Naive thymus-derived CD4-positive, alpha-beta T cell (primary cell): ENCODE data around the gene PLCL2. TPM values are rescaled to one million over a fixed set of nuclear protein-coding genes. Genes with fewer than 3 reads are reported as not detected.

ENCODE experiments used
- ATAC-seq: fragments of 150-1000 bp; cut with Tn5 transposase; 2 replicates; pipeline ENCODE4 v1.10.0; 2021; ENCODE audit warnings: mild to moderate bottlenecking, moderate library complexity
- CTCF ChIA-PET: fragments of 350-600 bp; sonication (Branson Sonifier 250); formaldehyde crosslinking; loops from one replicate; lab custom pipeline; 2021; ENCODE audit warnings: antibody characterized with exemption; lab: Charles Lee
- POLR2A ChIA-PET: fragments of 350-600 bp; sonication (Branson Sonifier 250); formaldehyde crosslinking; loops from one replicate; lab custom pipeline; 2021; ENCODE audit warnings: antibody characterized with exemption, inconsistent platforms; lab: Charles Lee
- DNase-seq, 9 donors: peaks; one replicate each; pipeline versions ENCODE4 v3.0.0 to v3.0.0-alpha.2; 2020 to 2022; ENCODE audit warnings: mixed read lengths in 1 of 9
- H3K27ac ChIP-seq: one replicate; pipeline ENCODE4 v1.7.0; 2013; ENCODE audit warnings: mild to moderate bottlenecking, low read depth, low read length, moderate library complexity
- H3K27me3 ChIP-seq, 2 donors: one replicate each; pipeline ENCODE4 v1.7.0; 2013; ENCODE audit warnings: low read length in 2 of 2, mild to moderate bottlenecking in 2 of 2, moderate library complexity in 2 of 2; ENCODE audit not compliant: control insufficient read depth in 2 of 2, insufficient read depth in 2 of 2
- H3K36me3 ChIP-seq, 3 experiments: 1 replicate in 2 of 3; 2 replicates in 1 of 3; pipeline ENCODE4 v1.7.0; 2013; ENCODE audit warnings: low read length in 3 of 3, mild to moderate bottlenecking in 3 of 3, moderate library complexity in 1 of 3; ENCODE audit not compliant: insufficient read depth in 3 of 3, control insufficient read depth in 2 of 3
- H3K4me1 ChIP-seq, 2 donors: one replicate each; pipeline ENCODE4 v1.7.0; 2013; ENCODE audit warnings: low read length in 2 of 2, mild to moderate bottlenecking in 2 of 2, moderate library complexity in 1 of 2; ENCODE audit not compliant: control insufficient read depth in 2 of 2, insufficient read depth in 2 of 2
- H3K4me3 ChIP-seq: 2 replicates; pipeline ENCODE4 v1.7.0; 2013; ENCODE audit warnings: mild to moderate bottlenecking, low read length
- H3K9me3 ChIP-seq, 3 experiments: 1 replicate in 2 of 3; 2 replicates in 1 of 3; pipeline ENCODE4 v1.7.0; 2013; ENCODE audit warnings: low read length in 3 of 3; ENCODE audit not compliant: control insufficient read depth in 2 of 3
- H3K27ac Mint-ChIP-seq, 9 donors: one replicate each; pipeline ENCODE4 v1.8.0; 2020 to 2022; ENCODE audit warnings: mixed read lengths in 9 of 9, mild to moderate bottlenecking in 8 of 9, moderate library complexity in 5 of 9, inconsistent platforms in 2 of 9
- H3K27me3 Mint-ChIP-seq, 5 donors: one replicate each; pipeline ENCODE4 v1.8.0; 2021 to 2022; ENCODE audit warnings: mixed read lengths in 5 of 5, mild to moderate bottlenecking in 1 of 5
- H3K36me3 Mint-ChIP-seq, 5 donors: one replicate each; pipeline ENCODE4 v1.8.0; 2020 to 2022; ENCODE audit warnings: mixed read lengths in 5 of 5, mild to moderate bottlenecking in 3 of 5, inconsistent platforms in 1 of 5
- H3K4me1 Mint-ChIP-seq, 7 donors: one replicate each; pipeline ENCODE4 v1.8.0; 2020 to 2022; ENCODE audit warnings: mixed read lengths in 7 of 7, mild to moderate bottlenecking in 3 of 7, inconsistent platforms in 1 of 7
- H3K4me3 Mint-ChIP-seq, 10 donors: one replicate each; pipeline ENCODE4 v1.8.0; 2020 to 2022; ENCODE audit warnings: mild to moderate bottlenecking in 10 of 10, mixed read lengths in 10 of 10, moderate library complexity in 6 of 10, inconsistent platforms in 2 of 10
- H3K9me3 Mint-ChIP-seq, 11 donors: one replicate each; pipeline ENCODE4 v1.8.0; 2020 to 2022; ENCODE audit warnings: mixed read lengths in 11 of 11, mild to moderate bottlenecking in 4 of 11, inconsistent platforms in 1 of 11, moderate library complexity in 1 of 11
- intact Hi-C, 2 donors: fragments of 100-400 bp; cut with micrococcal nuclease; formaldehyde crosslinking; loops; one replicate each; pipeline ENCODE4 v1.15.1; 2023
- polyA plus RNA-seq, 2 donors: library from polyadenylated mRNA; unstranded; fragments of 300-500 nt; fragmentation: Illumina TruSeq; gene quantifications; one replicate each; pipeline ENCODE4 v1.2.3, GENCODE V29; 2021
- total RNA-seq, 6 experiments: library from RNA in 5 of 6; stranded (reverse) in 5 of 6; gene quantifications; 1 replicate in 5 of 6; 2 replicates in 1 of 6; pipeline ENCODE4 v1.2.3 and lab custom pipeline; 2021 to 2026

The PLCL2 gene
- total and polyA plus RNA-seq, 7 experiments from 2014 or later: 48.9 to 90.8 (median 64.1) TPM

- no peak for ATAC-seq
- peaks cover 38 to 95% (median 83%) of the 10 kb centered on the region in 7 donors for H3K4me1 Mint-ChIP-seq
- ChIA-PET CTCF (no interaction called here), POLR2A (interaction anchor here (0.6 to 1.0 kb wide), 2 partner anchors 10 to 325 kb away, joined by 3 to 4 read pairs; no protein-coding TSS in a partner anchor)
- intact Hi-C loops: loop anchor here in 1 of 2 donors (1.0 kb wide), 2 partner anchors 8 to 10 kb away; no protein-coding TSS in a partner anchor
- H3K27me3 ChIP-seq: no peaks in the 10 kb centered on the region
- no peak overlapping the region for H3K27ac ChIP-seq
- H3K36me3 ChIP-seq: no peaks in the 10 kb centered on the region
- H3K4me3 ChIP-seq: no peak overlapping the region
- peaks cover 32 to 35% of the 10 kb centered on the region in 2 donors for H3K4me1 ChIP-seq
- H3K4me3 Mint-ChIP-seq: peak overlapping the region in 1 of 10 donors; percentile 17
- no peaks in the 10 kb centered on the region for H3K27me3 Mint-ChIP-seq
- peak overlapping the region in 1 of 9 donors; percentile 16 for H3K27ac Mint-ChIP-seq
- peaks cover under 1 to 12% (median 7%) of the 10 kb centered on the region in 5 donors for H3K36me3 Mint-ChIP-seq
- H3K9me3 ChIP-seq: no peaks in the 10 kb centered on the region
- DNase-seq: no peak
- H3K9me3 Mint-ChIP-seq: peaks cover 0 to 6% (median under 1%) of the 10 kb centered on the region in 11 donors
Observed at GRCh38 chr3:16918683-16919025, 33.9 kb downstream of the PLCL2 start.

- POLR2A ChIA-PET: interaction anchor here (0.7 kb wide), 1 partner anchor 9 kb away, joined by 3 read pairs; no protein-coding TSS in a partner anchor
- DNase-seq (no peak), ATAC-seq (no peak)
- Histone ChIP-seq H3K36me3 (no peaks in the 10 kb centered on the region), H3K27me3 (no peaks in the 10 kb centered on the region), H3K4me1 (peaks cover 20 to 28% of the 10 kb centered on the region in 2 donors), H3K9me3 (peaks cover 0 to 4% (median 0%) of the 10 kb centered on the region in 3 experiments), H3K4me3 (no peak overlapping the region), H3K27ac (no peak overlapping the region)
- intact Hi-C loops: no loop called here
- Mint-ChIP-seq H3K27me3 (no peaks in the 10 kb centered on the region), H3K9me3 (peaks cover 0 to 9% (median 5%) of the 10 kb centered on the region in 11 donors), H3K4me1 (peaks cover 27 to 83% (median 70%) of the 10 kb centered on the region in 7 donors), H3K4me3 (peak overlapping the region in 3 of 10 donors; percentile 22 to 31 (median 23)), H3K36me3 (peaks cover 5 to 24% (median 15%) of the 10 kb centered on the region in 5 donors), H3K27ac (peak overlapping the region in 1 of 9 donors; percentile 72)
- CTCF ChIA-PET: no interaction called here
Observed at GRCh38 chr3:16923112-16923511, 38.4 kb downstream of the PLCL2 start.

GRCh38 chr3:16927485-16927884, 42.7 kb downstream of the PLCL2 start:
- peaks cover 0 to 9% (median 5%) of the 10 kb centered on the region in 11 donors for H3K9me3 Mint-ChIP-seq
- no peaks in the 10 kb centered on the region for H3K27me3 Mint-ChIP-seq
- Histone ChIP-seq H3K4me3 (no peak overlapping the region), H3K27ac (no peak overlapping the region), H3K27me3 (no peaks in the 10 kb centered on the region), H3K9me3 (peaks cover 0 to 4% (median 0%) of the 10 kb centered on the region in 3 experiments), H3K4me1 (peaks cover 6 to 30% of the 10 kb centered on the region in 2 donors), H3K36me3 (no peaks in the 10 kb centered on the region)
- H3K4me3 Mint-ChIP-seq: peak overlapping the region in 2 of 10 donors; percentile 12 to 45
- POLR2A ChIA-PET: interaction anchor here (0.5 kb wide), 1 partner anchor 30 kb away, joined by 6 read pairs; no protein-coding TSS in a partner anchor
- intact Hi-C loops: loop anchor here in 1 of 2 donors (5.0 kb wide), 1 partner anchor 100 kb away; no protein-coding TSS in a partner anchor
- DNase-seq (no peak), ATAC-seq (peak; percentile 65)
- H3K4me1 Mint-ChIP-seq: peaks cover 44 to 87% (median 82%) of the 10 kb centered on the region in 7 donors
- CTCF ChIA-PET: interaction anchor here (0.6 kb wide), 1 partner anchor 40 kb away, joined by 4 read pairs; no protein-coding TSS in a partner anchor
- peak overlapping the region in 1 of 9 donors; percentile 16 for H3K27ac Mint-ChIP-seq
- peaks cover 5 to 32% (median 23%) of the 10 kb centered on the region in 5 donors for H3K36me3 Mint-ChIP-seq

GRCh38 chr3:16928386-16929132, 43.8 kb downstream of the PLCL2 start:
- peak; percentile 42 for ATAC-seq
- peaks cover 6 to 40% of the 10 kb centered on the region in 2 donors for H3K4me1 ChIP-seq

GRCh38 chr3:16929311-16929710, 44.6 kb downstream of the PLCL2 start:
- H3K4me1 Mint-ChIP-seq: peaks cover 54 to 91% (median 85%) of the 10 kb centered on the region in 7 donors
- Histone ChIP-seq H3K27me3 (no peaks in the 10 kb centered on the region), H3K4me1 (peaks cover 6 to 43% of the 10 kb centered on the region in 2 donors), H3K4me3 (no peak overlapping the region), H3K36me3 (no peaks in the 10 kb centered on the region), H3K27ac (no peak overlapping the region), H3K9me3 (peaks cover 0 to 2% (median 0%) of the 10 kb centered on the region in 3 experiments)
- DNase-seq (no peak), ATAC-seq (no peak)
- H3K4me3 Mint-ChIP-seq: peak overlapping the region in 7 of 10 donors; percentile 22 to 73 (median 32)
- H3K27ac Mint-ChIP-seq: peak overlapping the region in 7 of 9 donors; percentile 2 to 78 (median 33)
- ChIA-PET POLR2A (no interaction called here), CTCF (no interaction called here)
- intact Hi-C loops: loop anchor here in 1 of 2 donors (5.0 kb wide), 1 partner anchor 102 kb away; no protein-coding TSS in a partner anchor
- H3K9me3 Mint-ChIP-seq: peaks cover 0 to 3% (median 0%) of the 10 kb centered on the region in 11 donors
- H3K36me3 Mint-ChIP-seq: peaks cover 0 to 29% (median 15%) of the 10 kb centered on the region in 5 donors
- H3K27me3 Mint-ChIP-seq: no peaks in the 10 kb centered on the region

More at GRCh38 chr3:16928386-16929132, 43.8 kb downstream of the PLCL2 start:
- Histone ChIP-seq H3K9me3 (peaks cover 0 to 4% (median 0%) of the 10 kb centered on the region in 3 experiments), H3K36me3 (no peaks in the 10 kb centered on the region), H3K27ac (no peak overlapping the region), H3K27me3 (no peaks in the 10 kb centered on the region), H3K4me3 (no peak overlapping the region)
- ChIA-PET CTCF (interaction anchor here (0.9 kb wide), 1 partner anchor 102 kb away, joined by 3 read pairs; no protein-coding TSS in a partner anchor), POLR2A (interaction anchor here (0.7 kb wide), 1 partner anchor 13 kb away, joined by 3 read pairs; no protein-coding TSS in a partner anchor)
- Mint-ChIP-seq H3K9me3 (peaks cover 0 to 5% (median 3%) of the 10 kb centered on the region in 11 donors), H3K36me3 (peaks cover 5 to 32% (median 21%) of the 10 kb centered on the region in 5 donors), H3K27me3 (no peaks in the 10 kb centered on the region), H3K27ac (peak overlapping the region in 7 of 9 donors; percentile 2 to 74 (median 47)), H3K4me1 (peaks cover 50 to 88% (median 83%) of the 10 kb centered on the region in 7 donors), H3K4me3 (peak overlapping the region in 8 of 10 donors; percentile 12 to 76 (median 44))
- DNase-seq: no peak
- intact Hi-C loops: loop anchor here (1.0 to 5.0 kb wide), 3 partner anchors 8 to 101 kb away; no protein-coding TSS in a partner anchor

- H3K4me1 ChIP-seq: peaks cover 31 to 64% of the 10 kb centered on the region in 2 donors
- intact Hi-C loops: loop anchor here in 1 of 2 donors (1.0 kb wide), 1 partner anchor 12 kb away; no protein-coding TSS in a partner anchor
Observed at GRCh38 chr3:16932877-16933276, 48.1 kb downstream of the PLCL2 start.

More at GRCh38 chr3:16932877-16933276, 48.1 kb downstream of the PLCL2 start:
- peak overlapping the region in 7 of 10 donors; percentile 45 to 80 (median 56) for H3K4me3 Mint-ChIP-seq
- CTCF ChIA-PET: no interaction called here
- Histone ChIP-seq H3K36me3 (no peaks in the 10 kb centered on the region), H3K27ac (no peak overlapping the region), H3K27me3 (no peaks in the 10 kb centered on the region), H3K9me3 (no peaks in the 10 kb centered on the region), H3K4me3 (no peak overlapping the region)
- peak overlapping the region; percentile 4 to 79 (median 56) for H3K27ac Mint-ChIP-seq
- no peaks in the 10 kb centered on the region for H3K9me3 Mint-ChIP-seq
- peaks cover 70 to 100% (median 99%) of the 10 kb centered on the region in 7 donors for H3K4me1 Mint-ChIP-seq
- no peaks in the 10 kb centered on the region for H3K27me3 Mint-ChIP-seq
- peaks cover 0 to 34% (median 11%) of the 10 kb centered on the region in 5 donors for H3K36me3 Mint-ChIP-seq
- POLR2A ChIA-PET: no interaction called here
- no peak for ATAC-seq
- DNase-seq: no peak
